Measurements from ENCODE around the gene TPPP. TPM values are rescaled to one million over a fixed set of nuclear protein-coding genes. Genes with fewer than 3 reads are reported as not detected.

Gene TPPP
- total and polyA plus RNA-seq, 2 donors (not counting 1 experiment from before 2014, with no cell fraction given) = 0.06 TPM; not detected in 1

- H3K79me2 ChIP-seq (ENCODE audit: control insufficient read depth, insufficient read depth, low read length) = no peaks in the 10 kb centered on the region
- TF ChIP-seq EZH2 (IDR thresholded peaks at IDR 0.05; ENCODE audit: borderline replicate concordance, insufficient read depth, low read depth, low read length, poor library complexity, severe bottlenecking) (no peak), CTCF (IDR thresholded peaks at IDR 0.05) (no peak)
- H3K4me2 ChIP-seq (replicated peaks; ENCODE audit: low read depth, low read length, poor library complexity, severe bottlenecking) = no peak overlapping the region
- H3K4me1 ChIP-seq (ENCODE audit: control insufficient read depth in 2 of 2, insufficient read depth in 2 of 2, low read length in 2 of 2) = no peaks in the 10 kb centered on the region
- no peaks in the 10 kb centered on the region for H3K27me3 ChIP-seq (replicated peaks in 1 of 4; ENCODE audit: control extremely low read depth in 1 of 4, control insufficient read depth in 3 of 4, insufficient read depth in 4 of 4, low read length in 3 of 4)
- no peak overlapping the region for H3K9ac ChIP-seq (ENCODE audit: low read length)
- H3K9me3 ChIP-seq (ENCODE audit: control extremely low read depth in 1 of 3, control insufficient read depth in 2 of 3, insufficient read depth in 1 of 3, low read length in 2 of 3) = peaks cover 0 to 8% (median 0%) of the 10 kb centered on the region in 3 donors
- H2AFZ ChIP-seq (ENCODE audit: insufficient read depth, low read depth, low read length, poor library complexity, severe bottlenecking) = no peak overlapping the region
- H3K27ac ChIP-seq (ENCODE audit: low read length in 2 of 2) = no peak overlapping the region
- WGBS (ENCODE audit: insufficient coverage) = 94% methylated on average over 20 of the region's 20 CpGs
- no peak overlapping the region for H3K4me3 Mint-ChIP-seq
- peaks cover 0 to 9% of the 10 kb centered on the region in 2 experiments for H3K36me3 ChIP-seq (replicated peaks in 1 of 2; ENCODE audit: control extremely low read depth in 1 of 2, control insufficient read depth in 1 of 2, extremely low read depth in 1 of 2, insufficient read depth in 2 of 2, low read length in 1 of 2)
- no peaks in the 10 kb centered on the region for H3K9me3 Mint-ChIP-seq (ENCODE audit: insufficient read depth)
- H3K4me3 ChIP-seq (ENCODE audit: control extremely low read depth in 1 of 5, extremely low read depth in 1 of 5, insufficient read depth in 1 of 5, low read depth in 2 of 5, low read length in 4 of 5) = no peak overlapping the region
- ChIA-PET CTCF (no interaction called here), POLR2A (no interaction called here)
- no peak for DNase-seq
- H3K4me1 Mint-ChIP-seq = no peaks in the 10 kb centered on the region
- H4K20me1 ChIP-seq (ENCODE audit: control insufficient read depth, insufficient read depth, low read length, poor library complexity, severe bottlenecking) = no peaks in the 10 kb centered on the region
- ATAC-seq (ENCODE audit: low read depth) = no peak
- H3K27me3 Mint-ChIP-seq = no peaks in the 10 kb centered on the region
- H3K27ac Mint-ChIP-seq = no peak overlapping the region
- intact Hi-C loops (cut with micrococcal nuclease) = no loop called here
Measured at GRCh38 chr5:664994-665360, 28.2 kb downstream of the TPPP start.

- no peak overlapping the region for H3K27ac Mint-ChIP-seq
- H3K9me3 Mint-ChIP-seq (ENCODE audit: insufficient read depth) = no peaks in the 10 kb centered on the region
- Histone ChIP-seq H3K9ac (ENCODE audit: low read length) (no peak overlapping the region), H3K27ac (ENCODE audit: low read length in 2 of 2) (no peak overlapping the region), H4K20me1 (ENCODE audit: control insufficient read depth, insufficient read depth, low read length, poor library complexity, severe bottlenecking) (no peaks in the 10 kb centered on the region), H3K27me3 (replicated peaks in 1 of 4; ENCODE audit: control extremely low read depth in 1 of 4, control insufficient read depth in 3 of 4, insufficient read depth in 4 of 4, low read length in 3 of 4) (no peaks in the 10 kb centered on the region), H2AFZ (ENCODE audit: insufficient read depth, low read depth, low read length, poor library complexity, severe bottlenecking) (no peak overlapping the region), H3K4me3 (ENCODE audit: control extremely low read depth in 1 of 5, extremely low read depth in 1 of 5, insufficient read depth in 1 of 5, low read depth in 2 of 5, low read length in 4 of 5) (no peak overlapping the region), H3K4me1 (ENCODE audit: control insufficient read depth in 2 of 2, insufficient read depth in 2 of 2, low read length in 2 of 2) (no peaks in the 10 kb centered on the region), H3K4me2 (replicated peaks; ENCODE audit: low read depth, low read length, poor library complexity, severe bottlenecking) (no peak overlapping the region), H3K36me3 (replicated peaks in 1 of 2; ENCODE audit: control extremely low read depth in 1 of 2, control insufficient read depth in 1 of 2, extremely low read depth in 1 of 2, insufficient read depth in 2 of 2, low read length in 1 of 2) (peaks cover 0 to 9% of the 10 kb centered on the region in 2 experiments), H3K9me3 (ENCODE audit: control extremely low read depth in 1 of 3, control insufficient read depth in 2 of 3, insufficient read depth in 1 of 3, low read length in 2 of 3) (peaks cover 0 to 8% (median 0%) of the 10 kb centered on the region in 3 donors), H3K79me2 (ENCODE audit: control insufficient read depth, insufficient read depth, low read length) (no peaks in the 10 kb centered on the region)
- ChIA-PET CTCF (no interaction called here), POLR2A (no interaction called here)
- ATAC-seq (ENCODE audit: low read depth) = no peak
- TF ChIP-seq CTCF (IDR thresholded peaks at IDR 0.05) = no peak
- no peak for TF ChIP-seq EZH2 (IDR thresholded peaks at IDR 0.05; ENCODE audit: borderline replicate concordance, insufficient read depth, low read depth, low read length, poor library complexity, severe bottlenecking)
- WGBS (ENCODE audit: insufficient coverage) = 94% methylated on average over 23 of the region's 24 CpGs
- H3K4me3 Mint-ChIP-seq = no peak overlapping the region
- peaks cover 2% of the 10 kb centered on the region for H3K4me1 Mint-ChIP-seq
- no peak for DNase-seq
- intact Hi-C loops (cut with micrococcal nuclease) = no loop called here
- H3K27me3 Mint-ChIP-seq = no peaks in the 10 kb centered on the region
Measured at GRCh38 chr5:664343-664993, 28.7 kb downstream of the TPPP start.

All from B cell (primary cell).